ENCODE results near the gene SPATA31D3.

The SPATA31D3 gene

GRCh38 chr9:81964218-81965171 is 21.2 kb downstream of the SPATA31D3 start:
- no peak for TF ChIP-seq CTCF (IDR thresholded peaks at IDR 0.05; ENCODE audit: borderline replicate concordance, insufficient read depth, low read depth, low read length)
- no peak overlapping the region for H3K4me3 ChIP-seq (ENCODE audit: low read depth, low read length)

- no peak for TF ChIP-seq CTCF (IDR thresholded peaks at IDR 0.05; ENCODE audit: borderline replicate concordance, insufficient read depth, low read depth, low read length)
- H3K4me3 ChIP-seq (ENCODE audit: low read depth, low read length) = no peak overlapping the region
Measured at GRCh38 chr9:81968026-81968425, 24.7 kb downstream of the SPATA31D3 start.

GRCh38 chr9:81969971-81970370 is 26.7 kb downstream of the SPATA31D3 start:
- TF ChIP-seq CTCF (IDR thresholded peaks at IDR 0.05; ENCODE audit: borderline replicate concordance, insufficient read depth, low read depth, low read length) = no peak
- no peak overlapping the region for H3K4me3 ChIP-seq (ENCODE audit: low read depth, low read length)

- H3K4me3 ChIP-seq (ENCODE audit: low read depth, low read length) = no peak overlapping the region
- no peak for TF ChIP-seq CTCF (IDR thresholded peaks at IDR 0.05; ENCODE audit: borderline replicate concordance, insufficient read depth, low read depth, low read length)
Measured at GRCh38 chr9:81971727-81972126, 28.4 kb downstream of the SPATA31D3 start.

GRCh38 chr9:81974764-81975163 is 31.5 kb downstream of the SPATA31D3 start:
- no peak for TF ChIP-seq CTCF (IDR thresholded peaks at IDR 0.05; ENCODE audit: borderline replicate concordance, insufficient read depth, low read depth, low read length)
- H3K4me3 ChIP-seq (ENCODE audit: low read depth, low read length) = no peak overlapping the region

- no peak for TF ChIP-seq CTCF (IDR thresholded peaks at IDR 0.05; ENCODE audit: borderline replicate concordance, insufficient read depth, low read depth, low read length)
- H3K4me3 ChIP-seq (ENCODE audit: low read depth, low read length) = no peak overlapping the region
Measured at GRCh38 chr9:81976351-81976750, 33.1 kb downstream of the SPATA31D3 start.

- no peak overlapping the region for H3K4me3 ChIP-seq (ENCODE audit: low read depth, low read length)
- TF ChIP-seq CTCF (IDR thresholded peaks at IDR 0.05; ENCODE audit: borderline replicate concordance, insufficient read depth, low read depth, low read length) = no peak
Measured at GRCh38 chr9:81979196-81979595, 35.9 kb downstream of the SPATA31D3 start.
